SK-N-SH (cell line): ENCODE results near the gene TYW1. TPM values are rescaled to one million over a fixed set of nuclear protein-coding genes. Genes with fewer than 3 reads are reported as not detected.

ENCODE experiments used
- CTCF ChIA-PET: fragments of 300-600, 350-600 bp; formaldehyde crosslinking; extraction: SDS; loops from one replicate; lab custom pipeline; 2021; lab: Yijun Ruan, JAX
- POLR2A ChIA-PET: fragments of 350-600 bp; sonication (Branson Sonifier 250); formaldehyde crosslinking; extraction: SDS; loops from one replicate; lab custom pipeline; 2020; ENCODE audit warnings: antibody characterized with exemption, inconsistent platforms; lab: Yijun Ruan, JAX
- DNase-seq: peaks from one replicate; pipeline ENCODE4 v3.0.0; 2012
- H2AFZ ChIP-seq: fragments of 200-600 bp; sonication (generic); 2 replicates; pipeline ENCODE4 v1.8.1; 2016; ENCODE audit warnings: antibody characterized with exemption, mild to moderate bottlenecking, low read depth
- H3F3A ChIP-seq: fragments of 200-600 bp; sonication (generic); replicated peaks from 2 replicates; pipeline ENCODE3; 2016; ENCODE audit warnings: antibody characterized with exemption, mild to moderate bottlenecking; ENCODE audit not compliant: insufficient read depth
- H3K27ac ChIP-seq, 2 experiments: fragments of 200-500 bp in 1 of 2; fragments of 200-600 bp in 1 of 2; sonication (Bioruptor generic) in 1 of 2; sonication (generic), shearing (Covaris generic) in 1 of 2; 2 replicates each; pipeline versions ENCODE4 v1.5.1 to v1.6.1; 2014 to 2016; ENCODE audit warnings: low read depth in 2 of 2, inconsistent platforms in 1 of 2, low read length in 1 of 2, mild to moderate bottlenecking in 1 of 2, mixed read lengths in 1 of 2
- H3K27me3 ChIP-seq: fragments of 200-600 bp; sonication (generic), shearing (Covaris generic); 2 replicates; pipeline ENCODE4 v1.6.1; 2016; ENCODE audit warnings: mixed run types; ENCODE audit not compliant: insufficient read depth
- H3K36me3 ChIP-seq, 2 experiments: fragments of 200-500 bp in 1 of 2; fragments of 200-600 bp in 1 of 2; sonication (Bioruptor generic) in 1 of 2; sonication (generic) in 1 of 2; replicated peaks in 1 of 2; 2 replicates each; pipeline versions ENCODE3 to v1.5.1; 2014 to 2016; ENCODE audit warnings: low read length in 1 of 2, mild to moderate bottlenecking in 1 of 2; ENCODE audit not compliant: insufficient read depth in 2 of 2, control insufficient read depth in 1 of 2
- H3K4me1 ChIP-seq, 2 experiments: fragments of 200-500 bp in 1 of 2; fragments of 200-600 bp in 1 of 2; sonication (Bioruptor generic) in 1 of 2; sonication (generic), shearing (Covaris generic) in 1 of 2; 2 replicates each; pipeline versions ENCODE4 v1.5.1 to v1.6.1; 2014 to 2016; ENCODE audit warnings: low read depth in 1 of 2, low read length in 1 of 2, mixed run types in 1 of 2; ENCODE audit not compliant: insufficient read depth in 2 of 2, control insufficient read depth in 1 of 2
- H3K4me2 ChIP-seq: fragments of 200-600 bp; sonication (generic), shearing (Covaris generic); 2 replicates; pipeline ENCODE4 v1.6.1; 2017; ENCODE audit warnings: mixed run types
- H3K4me3 ChIP-seq, 2 experiments: fragments of 200-500 bp in 1 of 2; fragments of 200-600 bp in 1 of 2; sonication (Bioruptor generic) in 1 of 2; sonication (generic), shearing (Covaris generic) in 1 of 2; 2 replicates each; pipeline versions ENCODE4 v1.5.1 to v1.8.1; 2014 to 2016; ENCODE audit warnings: low read depth in 2 of 2, inconsistent platforms in 1 of 2, low read length in 1 of 2, mild to moderate bottlenecking in 1 of 2, mixed read lengths in 1 of 2, moderate library complexity in 1 of 2
- H3K79me2 ChIP-seq: fragments of 200-600 bp; sonication (generic); 2 replicates; pipeline ENCODE4 v1.8.1; 2017; ENCODE audit warnings: mild to moderate bottlenecking; ENCODE audit not compliant: insufficient read depth
- H3K9ac ChIP-seq: fragments of 200-600 bp; sonication (generic); 2 replicates; pipeline ENCODE4 v1.6.1; 2017; ENCODE audit warnings: mixed run types
- H3K9me2 ChIP-seq: fragments of 200-600 bp; sonication (generic); 2 replicates; pipeline ENCODE4 v1.6.1; 2017; ENCODE audit warnings: mixed run types
- H3K9me3 ChIP-seq: fragments of 200-600 bp; sonication (generic); 2 replicates; pipeline ENCODE4 v1.6.1; 2017; ENCODE audit warnings: mixed run types, mild to moderate bottlenecking, moderate library complexity
- H4K20me1 ChIP-seq: fragments of 200-600 bp; sonication (generic); 2 replicates; pipeline ENCODE4 v1.6.1; 2017; ENCODE audit warnings: mild to moderate bottlenecking, mixed run types; ENCODE audit not compliant: insufficient read depth
- CHD2 ChIP-seq: fragments of 150-350 bp; IDR thresholded peaks from 2 replicates; pipeline ENCODE4 v1.6.1; 2018; ENCODE audit warnings: low read length; ENCODE audit not compliant: partially characterized antibody
- ELF1 ChIP-seq: IDR thresholded peaks from 2 replicates; pipeline ENCODE4 v1.4.0; 2012
- FOXJ3 ChIP-seq: sonication (generic); formaldehyde crosslinking; IDR thresholded peaks from 2 replicates; pipeline ENCODE4 v1.5.1; 2020; ENCODE audit warnings: mild to moderate bottlenecking, missing genetic modification reagents
- FOXM1 ChIP-seq: IDR thresholded peaks from 2 replicates; pipeline ENCODE4 v1.4.0; 2012; ENCODE audit warnings: low read depth, mild to moderate bottlenecking
- JUND ChIP-seq: IDR thresholded peaks from 2 replicates; pipeline ENCODE4 v1.4.0; 2012
- NFIC ChIP-seq: IDR thresholded peaks from 2 replicates; pipeline ENCODE4 v1.4.0; 2012; ENCODE audit warnings: borderline replicate concordance
- PBX3 ChIP-seq: IDR thresholded peaks from 2 replicates; pipeline ENCODE4; 2012
- POLR2AphosphoS5 ChIP-seq: IDR thresholded peaks from 2 replicates; pipeline ENCODE4 v1.6.1; 2012; ENCODE audit warnings: low read depth, low read length
- RCOR1 ChIP-seq: fragments of 150-350 bp; IDR thresholded peaks from 2 replicates; pipeline ENCODE4 v1.6.1; 2017; ENCODE audit warnings: antibody characterized with exemption, low read length
- REST ChIP-seq: IDR thresholded peaks from 2 replicates; pipeline ENCODE4 v1.6.1; 2012; ENCODE audit warnings: mild to moderate bottlenecking, low read depth, low read length, moderate library complexity
- RFX5 ChIP-seq: IDR thresholded peaks from 2 replicates; pipeline ENCODE4 v1.6.1; 2012; ENCODE audit warnings: mild to moderate bottlenecking, improper control_type of control experiment, low read length
- RXRA ChIP-seq: IDR thresholded peaks from 2 replicates; pipeline ENCODE4 v1.4.0; 2012; ENCODE audit warnings: low read depth, mild to moderate bottlenecking, borderline replicate concordance
- TAF1 ChIP-seq: IDR thresholded peaks from 2 replicates; pipeline ENCODE4 v1.6.1; 2012; ENCODE audit warnings: low read depth, mild to moderate bottlenecking, low read length, moderate library complexity, borderline replicate concordance
- TCF12 ChIP-seq: IDR thresholded peaks from 2 replicates; pipeline ENCODE4 v1.4.0; 2012
- TEAD4 ChIP-seq: IDR thresholded peaks from 2 replicates; pipeline ENCODE4 v1.4.0; 2012; ENCODE audit warnings: mild to moderate bottlenecking, borderline replicate concordance; ENCODE audit not compliant: insufficient read depth
- USF2 ChIP-seq: fragments of 150-350 bp; IDR thresholded peaks from 2 replicates; pipeline ENCODE4 v1.6.1; 2017; ENCODE audit warnings: antibody characterized with exemption, low read length, low read depth, borderline replicate concordance
- ZBTB33 ChIP-seq: IDR thresholded peaks from 2 replicates; pipeline ENCODE4 v1.4.0; 2012; ENCODE audit warnings: low read depth, borderline replicate concordance
- WGBS: methylation state at CpG from one replicate; pipeline ENCODE4 v1.1.6; 2017; ENCODE audit warnings: low lambda C conversion rate; 5-methylcytosine and 5-hydroxymethylcytosine counted together
- polyA plus RNA-seq, 3 experiments: library from polyadenylated mRNA; depleted of rRNA; stranded (reverse); fragments of >200 nt; gene quantifications; 2 replicates each; pipeline ENCODE4 v1.2.3, GENCODE V29; 2012

TYW1 gene
- polyA plus RNA-seq, 1 of the 3 experiments (the other 2 are of a cell fraction) = 15.0 TPM

- Histone ChIP-seq H3K79me2 (peaks cover 16% of the 10 kb centered on the region; the same call in 1 of the 2 replicates), H3K27me3 (no peaks in the 10 kb centered on the region), H3K9me3 (no peaks in the 10 kb centered on the region), H3K36me3 (peaks cover 11 to 32% of the 10 kb centered on the region in 2 experiments), H3K27ac (peak overlapping the region in 1 of 2 experiments; percentile 37; a peak in 1 of 4 replicates), H3F3A (peaks cover 11% of the 10 kb centered on the region), H3K4me3 (no peak overlapping the region), H2AFZ (no peak overlapping the region), H4K20me1 (no peaks in the 10 kb centered on the region), H3K4me2 (no peak overlapping the region), H3K4me1 (peaks cover 0 to 9% of the 10 kb centered on the region in 2 experiments; a peak in 2 of 4 replicates)
- POLR2A ChIA-PET = no interaction called here
- CTCF ChIA-PET = no interaction called here
- TF ChIP-seq TAF1 = no peak
- TF ChIP-seq CHD2 = no peak
- no peak for TF ChIP-seq FOXJ3 (CRISPR knock-in tag)
- no peak for TF ChIP-seq PBX3
- TF ChIP-seq RCOR1 = no peak
- no peak for TF ChIP-seq RXRA
- TF ChIP-seq, all 33 proteins: peak for 0
- WGBS = 72% methylated on average over 7 of the region's 7 CpGs
- no peak for DNase-seq
- Histone ChIP-seq H3K9ac (no peak overlapping the region), H3K9me2 (no peaks in the 10 kb centered on the region)
Measured at GRCh38 chr7:67018940-67019339, 22.3 kb downstream of the TYW1 start.

- POLR2A ChIA-PET = no interaction called here
- Histone ChIP-seq H3K9me3 (no peaks in the 10 kb centered on the region), H3K4me2 (peak overlapping the region; percentile 5; the same call in 1 of the 2 replicates), H3K4me3 (no peak overlapping the region), H3K9me2 (no peaks in the 10 kb centered on the region), H3K27me3 (no peaks in the 10 kb centered on the region), H3F3A (peaks cover 13% of the 10 kb centered on the region), H3K9ac (no peak overlapping the region), H3K79me2 (peaks cover 16% of the 10 kb centered on the region; the same call in 1 of the 2 replicates), H3K4me1 (peaks cover 0 to 10% of the 10 kb centered on the region in 2 experiments; a peak in 2 of 4 replicates), H3K27ac (peak overlapping the region in 1 of 2 experiments; percentile 37; a peak in 2 of 4 replicates), H2AFZ (no peak overlapping the region), H4K20me1 (no peaks in the 10 kb centered on the region), H3K36me3 (peaks cover 11 to 25% of the 10 kb centered on the region in 2 experiments)
- CTCF ChIA-PET = interaction anchor here (0.9 kb wide), 1 partner anchor 24 kb away, joined by 3 read pairs; no protein-coding TSS in a partner anchor
- peak; percentile 36 for DNase-seq
- 79% methylated on average over 8 of the region's 8 CpGs for WGBS
- TF ChIP-seq POLR2AphosphoS5 (peak; percentile 42; the same call in 1 of the 2 replicates), ELF1 (no peak), USF2 (no peak), TEAD4 (0 out of 2 replicates have a peak, but pooled peaks have one; percentile 30), RCOR1 (no peak), RFX5 (no peak), TAF1 (no peak), NFIC (peak; percentile 60), ZBTB33 (no peak), PBX3 (peak; percentile 91), FOXM1 (no peak), JUND (peak; percentile 79), TCF12 (peak; percentile 91), REST (no peak)
Measured at GRCh38 chr7:67019562-67020390, 23.1 kb downstream of the TYW1 start.
